ENCODE data around the gene NCCRP1. TPM values are rescaled to one million over a fixed set of nuclear protein-coding genes. Genes with fewer than 3 reads are reported as not detected.

Gene NCCRP1
- total RNA-seq, 4 donors from 2014 or later, result not detected

DNA sequence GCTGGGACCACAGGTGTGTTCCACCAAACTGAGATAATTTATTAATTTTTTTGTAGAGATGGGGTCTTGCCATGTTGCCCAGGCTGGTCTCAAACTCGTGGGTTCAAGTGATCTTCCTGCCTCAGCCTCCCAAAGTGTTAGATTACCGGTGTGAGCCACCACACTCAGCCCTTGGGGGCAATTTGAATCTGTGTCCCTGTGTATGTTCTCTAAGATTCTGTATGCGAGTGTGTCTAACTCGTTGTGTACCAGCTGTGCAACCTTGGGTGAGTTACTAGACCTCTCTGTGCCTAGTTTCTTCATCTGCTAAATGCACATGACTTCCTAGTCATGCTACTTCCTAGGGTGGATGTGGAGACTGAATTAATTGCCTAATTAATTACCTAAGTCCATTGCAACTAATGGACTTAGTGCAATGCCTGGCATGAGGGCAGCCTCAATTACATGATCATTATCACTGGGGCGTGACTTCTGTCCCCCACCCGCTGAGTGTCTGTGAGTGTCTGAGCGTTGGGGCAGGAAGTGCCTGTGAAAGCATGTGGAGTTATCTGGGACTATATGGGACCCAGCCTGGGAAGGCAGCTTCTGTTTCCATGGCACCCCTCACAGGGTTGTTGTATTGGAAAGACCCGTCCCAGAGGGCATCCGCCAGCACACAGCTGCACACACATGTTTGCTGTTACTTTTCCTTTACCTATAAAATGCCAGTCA lies 1.8 kb upstream of the NCCRP1 start:
- TF ChIP-seq, protein P1, sequence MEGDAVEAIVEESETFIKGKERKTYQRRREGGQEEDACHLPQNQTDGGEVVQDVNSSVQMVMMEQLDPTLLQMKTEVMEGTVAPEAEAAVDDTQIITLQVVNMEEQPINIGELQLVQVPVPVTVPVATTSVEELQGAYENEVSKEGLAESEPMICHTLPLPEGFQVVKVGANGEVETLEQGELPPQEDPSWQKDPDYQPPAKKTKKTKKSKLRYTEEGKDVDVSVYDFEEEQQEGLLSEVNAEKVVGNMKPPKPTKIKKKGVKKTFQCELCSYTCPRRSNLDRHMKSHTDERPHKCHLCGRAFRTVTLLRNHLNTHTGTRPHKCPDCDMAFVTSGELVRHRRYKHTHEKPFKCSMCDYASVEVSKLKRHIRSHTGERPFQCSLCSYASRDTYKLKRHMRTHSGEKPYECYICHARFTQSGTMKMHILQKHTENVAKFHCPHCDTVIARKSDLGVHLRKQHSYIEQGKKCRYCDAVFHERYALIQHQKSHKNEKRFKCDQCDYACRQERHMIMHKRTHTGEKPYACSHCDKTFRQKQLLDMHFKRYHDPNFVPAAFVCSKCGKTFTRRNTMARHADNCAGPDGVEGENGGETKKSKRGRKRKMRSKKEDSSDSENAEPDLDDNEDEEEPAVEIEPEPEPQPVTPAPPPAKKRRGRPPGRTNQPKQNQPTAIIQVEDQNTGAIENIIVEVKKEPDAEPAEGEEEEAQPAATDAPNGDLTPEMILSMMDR (IDR thresholded peaks at IDR 0.05; ENCODE audit: low read depth), result no peak

DNA sequence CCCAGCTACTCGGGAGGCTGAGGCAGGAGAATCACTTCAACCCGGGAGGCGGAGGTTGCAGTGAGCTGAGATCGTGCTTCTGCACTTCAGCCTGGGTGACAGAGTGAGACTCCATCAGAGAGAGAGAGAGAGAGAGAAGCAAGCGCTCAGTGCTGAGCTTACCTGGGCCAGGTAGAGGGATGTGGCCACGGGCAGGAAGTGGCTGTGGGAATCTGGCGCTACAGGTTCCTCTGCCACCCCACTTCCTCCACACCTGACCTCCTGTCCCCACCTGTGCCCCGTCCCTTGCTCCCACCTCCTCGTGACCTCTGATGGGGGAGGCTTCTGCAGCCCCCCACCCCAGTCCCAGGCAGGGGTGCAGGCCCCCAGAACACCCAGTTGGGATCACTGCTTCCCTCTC lies 1.0 kb upstream of the NCCRP1 start:
- TF ChIP-seq, protein P1 (IDR thresholded peaks at IDR 0.05; ENCODE audit: low read depth), result no peak

DNA sequence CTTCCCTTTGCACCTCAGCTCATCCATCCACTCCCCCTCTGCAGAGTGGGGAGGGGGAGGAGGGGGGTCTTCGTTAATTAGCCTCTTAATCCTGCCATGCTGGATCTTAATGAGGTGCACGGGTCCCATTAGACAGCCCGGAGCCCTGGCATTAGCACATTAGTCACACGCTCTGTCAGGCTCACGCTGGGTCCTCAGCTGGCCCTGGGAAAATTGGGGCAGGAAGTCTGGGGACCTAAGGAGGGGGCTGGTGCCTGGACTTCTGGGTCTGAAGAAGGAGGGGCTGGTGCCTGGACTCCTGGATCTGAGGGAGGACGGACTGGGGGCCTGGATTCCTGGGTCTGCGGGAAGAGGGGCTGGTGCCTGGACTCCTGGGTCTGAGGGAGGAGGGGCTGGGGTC lies 444 bp upstream of the NCCRP1 start:
- TF ChIP-seq, protein P1 (IDR thresholded peaks at IDR 0.05; ENCODE audit: low read depth), result no peak

DNA sequence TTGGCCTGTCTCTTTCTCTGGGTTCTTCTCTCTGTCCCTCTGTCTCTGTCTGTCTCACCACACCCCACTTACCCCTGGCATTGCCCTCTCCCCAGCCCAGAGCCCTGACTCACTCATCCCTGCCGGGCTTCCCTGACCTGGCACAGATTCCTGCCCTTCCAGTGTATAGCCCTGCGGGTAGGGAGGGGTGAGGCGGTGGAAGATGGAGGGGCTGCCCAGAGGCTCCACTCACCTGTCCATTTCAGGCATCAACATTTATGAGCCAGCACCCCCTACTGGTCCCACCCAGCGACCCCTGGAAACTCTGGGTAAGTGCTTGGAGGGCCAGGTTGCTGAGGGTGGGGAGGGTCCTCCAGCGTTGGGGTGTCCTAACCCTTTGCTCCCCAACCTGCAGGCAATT lies 1.0 kb downstream of the NCCRP1 start:
- TF ChIP-seq, protein P1 (IDR thresholded peaks at IDR 0.05; ENCODE audit: low read depth), result no peak

DNA sequence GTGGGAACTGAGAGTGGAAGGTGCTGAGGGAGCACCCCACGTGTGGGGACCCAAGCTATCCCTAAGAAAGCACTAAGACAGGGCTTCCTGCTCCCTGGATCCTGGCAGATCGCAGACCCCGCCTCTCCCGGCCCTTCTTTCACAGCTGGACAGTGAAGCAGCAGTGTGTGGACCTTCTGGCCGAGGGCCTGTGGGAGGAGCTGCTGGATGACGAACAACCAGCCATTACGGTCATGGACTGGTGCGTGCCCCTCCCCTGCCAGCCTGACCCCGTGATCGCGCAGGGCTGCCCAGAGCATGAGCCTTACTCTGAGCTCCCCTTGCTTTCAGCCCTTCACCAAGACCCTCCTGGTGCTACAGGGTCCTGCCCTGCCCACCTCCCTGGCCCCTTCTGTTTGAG lies 2.3 kb downstream of the NCCRP1 start:
- TF ChIP-seq, protein P1 (IDR thresholded peaks at IDR 0.05; ENCODE audit: low read depth), result no peak

DNA sequence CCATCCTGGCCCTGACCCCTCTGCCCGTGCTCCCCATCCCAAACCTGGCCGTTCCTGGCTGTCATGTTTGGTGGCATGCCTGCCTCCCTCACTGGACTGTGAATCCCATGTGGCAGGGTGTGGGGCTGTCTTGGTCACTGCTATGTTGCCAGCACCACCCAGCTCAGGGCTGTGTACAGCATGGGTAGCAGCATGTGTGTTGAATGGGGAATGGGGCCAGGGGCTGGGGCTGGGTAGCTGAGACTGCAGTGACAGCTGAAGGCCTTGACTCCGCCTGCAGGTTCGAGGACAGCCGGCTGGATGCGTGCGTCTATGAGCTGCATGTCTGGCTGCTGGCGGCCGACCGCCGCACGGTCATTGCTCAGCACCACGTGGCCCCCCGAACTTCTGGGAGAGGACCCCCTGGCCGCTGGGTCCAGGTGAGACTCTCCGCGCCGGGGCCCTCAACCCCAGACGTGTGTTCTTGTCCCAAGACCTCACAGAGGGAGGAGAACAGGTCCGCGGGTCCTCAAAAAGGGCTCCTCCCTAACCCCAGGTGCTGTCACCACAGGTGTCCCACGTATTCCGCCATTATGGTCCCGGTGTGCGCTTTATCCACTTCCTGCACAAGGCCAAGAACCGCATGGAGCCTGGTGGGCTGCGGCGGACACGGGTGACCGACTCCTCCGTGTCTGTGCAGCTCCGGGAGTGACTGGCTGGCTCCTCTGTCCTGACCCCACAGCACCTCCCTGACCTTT lies 3.5 kb downstream of the NCCRP1 start:
- TF ChIP-seq, protein P1 (IDR thresholded peaks at IDR 0.05; ENCODE audit: low read depth), result no peak

DNA sequence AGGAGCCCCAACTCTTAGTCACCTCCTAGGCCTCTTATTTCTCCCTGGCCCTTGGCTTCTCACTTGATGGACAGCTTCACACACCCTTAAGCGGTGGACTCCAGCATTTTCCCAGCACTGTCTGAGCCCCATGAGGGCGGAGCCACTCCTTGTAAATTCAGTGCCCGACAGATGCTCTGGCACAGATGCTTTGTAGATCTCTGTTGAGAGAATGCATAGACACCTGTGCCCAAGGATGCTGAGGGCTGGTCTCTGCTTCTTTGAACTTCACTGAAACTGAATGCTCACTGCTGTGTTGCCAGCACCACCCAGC lies 4.0 kb downstream of the NCCRP1 start:
- TF ChIP-seq, protein P1 (IDR thresholded peaks at IDR 0.05; ENCODE audit: low read depth), result no peak

Measured in subcutaneous adipose tissue (tissue), 4 donors.